ENCODE measurements around the gene PLA2G4F. TPM values are rescaled to one million over a fixed set of nuclear protein-coding genes. Genes with fewer than 3 reads are reported as not detected.
A peak's percentile ranks its signal among the peaks of the same experiment; 100 is the strongest.

Gene PLA2G4F
- total RNA-seq, 1 donor, result not detected

DNA sequence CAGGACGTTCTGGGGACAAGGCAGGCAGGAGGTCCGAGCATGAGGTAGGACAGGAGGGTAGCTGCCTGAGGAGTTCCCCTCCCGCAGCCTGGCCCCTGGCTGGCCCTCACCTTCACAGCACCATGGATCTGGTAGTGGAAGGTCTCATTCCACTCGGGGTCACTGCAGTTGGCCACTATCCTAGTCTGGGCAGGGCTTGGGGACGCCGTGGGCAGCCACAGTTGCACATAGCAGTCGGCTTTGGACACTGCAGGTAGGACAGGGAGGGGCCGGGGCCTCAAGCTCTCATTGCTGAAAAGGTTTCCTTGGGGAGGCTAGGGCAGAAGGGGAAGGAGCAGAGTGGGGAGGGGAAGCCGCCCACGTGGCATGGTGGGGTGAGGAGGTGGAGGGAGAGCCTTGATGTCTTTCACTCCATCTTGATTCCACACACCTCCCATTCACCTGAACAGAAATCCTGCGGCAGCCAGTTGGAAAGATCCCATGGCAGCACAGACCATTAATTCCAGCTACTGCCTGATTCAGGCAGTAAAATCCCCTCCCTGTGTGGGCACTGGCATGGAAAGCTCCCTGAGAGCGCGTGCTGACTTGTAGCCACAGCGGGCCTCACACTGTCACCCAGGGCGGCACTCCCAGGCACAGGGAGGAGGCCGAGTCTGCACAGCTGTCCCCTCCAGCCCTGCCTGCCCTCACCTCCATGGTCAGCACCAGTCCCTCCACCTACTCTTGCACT is 2.1 kb downstream of the PLA2G4F start:
- Histone ChIP-seq H3K27me3 (ENCODE audit: insufficient read depth, low read length) (no peaks in the 10 kb centered on the region), H3K36me3 (ENCODE audit: insufficient read depth, low read length) (peaks cover 9% of the 10 kb centered on the region), H2AFZ (ENCODE audit: low read length) (no peak overlapping the region), H4K20me1 (ENCODE audit: insufficient read depth, low read length) (no peaks in the 10 kb centered on the region), H3K27ac (ENCODE audit: low read depth, low read length) (no peak overlapping the region), H3K4me1 (ENCODE audit: insufficient read depth, low read length) (peaks cover 24% of the 10 kb centered on the region), H3K79me2 (ENCODE audit: insufficient read depth, low read length) (no peaks in the 10 kb centered on the region), H3K9me3 (ENCODE audit: low read depth, low read length) (no peaks in the 10 kb centered on the region), H3K4me2 (ENCODE audit: insufficient read depth, low read length) (no peak overlapping the region), H3K4me3 (ENCODE audit: insufficient read depth, low read length) (no peak overlapping the region)
- DNase-seq (ENCODE audit: insufficient read length, low spot score, missing footprints), result no peak
- TF ChIP-seq, protein P1, sequence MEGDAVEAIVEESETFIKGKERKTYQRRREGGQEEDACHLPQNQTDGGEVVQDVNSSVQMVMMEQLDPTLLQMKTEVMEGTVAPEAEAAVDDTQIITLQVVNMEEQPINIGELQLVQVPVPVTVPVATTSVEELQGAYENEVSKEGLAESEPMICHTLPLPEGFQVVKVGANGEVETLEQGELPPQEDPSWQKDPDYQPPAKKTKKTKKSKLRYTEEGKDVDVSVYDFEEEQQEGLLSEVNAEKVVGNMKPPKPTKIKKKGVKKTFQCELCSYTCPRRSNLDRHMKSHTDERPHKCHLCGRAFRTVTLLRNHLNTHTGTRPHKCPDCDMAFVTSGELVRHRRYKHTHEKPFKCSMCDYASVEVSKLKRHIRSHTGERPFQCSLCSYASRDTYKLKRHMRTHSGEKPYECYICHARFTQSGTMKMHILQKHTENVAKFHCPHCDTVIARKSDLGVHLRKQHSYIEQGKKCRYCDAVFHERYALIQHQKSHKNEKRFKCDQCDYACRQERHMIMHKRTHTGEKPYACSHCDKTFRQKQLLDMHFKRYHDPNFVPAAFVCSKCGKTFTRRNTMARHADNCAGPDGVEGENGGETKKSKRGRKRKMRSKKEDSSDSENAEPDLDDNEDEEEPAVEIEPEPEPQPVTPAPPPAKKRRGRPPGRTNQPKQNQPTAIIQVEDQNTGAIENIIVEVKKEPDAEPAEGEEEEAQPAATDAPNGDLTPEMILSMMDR (IDR thresholded peaks at IDR 0.05; ENCODE audit: extremely low read depth, low read depth, low read length), result no peak

DNA sequence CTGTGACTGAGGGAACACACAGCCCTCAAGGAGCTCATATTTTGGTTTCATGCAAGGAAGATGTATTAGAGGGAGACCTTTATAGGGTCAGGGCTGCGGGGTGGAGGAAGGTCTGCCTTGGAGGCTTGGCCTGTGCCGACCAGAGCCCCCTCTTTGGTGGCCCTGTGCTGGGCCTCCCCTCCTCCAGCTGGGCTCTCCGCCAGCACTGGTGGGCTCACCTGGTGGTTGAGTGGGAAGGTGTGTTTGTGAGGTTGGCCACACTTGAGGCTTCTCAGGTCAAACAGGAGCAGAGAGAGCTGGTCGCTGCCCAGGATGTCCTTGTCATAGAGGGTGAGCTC is 2.6 kb downstream of the PLA2G4F start:
- Histone ChIP-seq H2AFZ (ENCODE audit: low read length) (no peak overlapping the region), H3K36me3 (ENCODE audit: insufficient read depth, low read length) (peaks cover 4% of the 10 kb centered on the region), H3K9me3 (ENCODE audit: low read depth, low read length) (no peaks in the 10 kb centered on the region), H4K20me1 (ENCODE audit: insufficient read depth, low read length) (no peaks in the 10 kb centered on the region), H3K4me3 (ENCODE audit: insufficient read depth, low read length) (no peak overlapping the region), H3K27me3 (ENCODE audit: insufficient read depth, low read length) (no peaks in the 10 kb centered on the region), H3K27ac (ENCODE audit: low read depth, low read length) (no peak overlapping the region), H3K4me1 (ENCODE audit: insufficient read depth, low read length) (peaks cover 24% of the 10 kb centered on the region), H3K79me2 (ENCODE audit: insufficient read depth, low read length) (no peaks in the 10 kb centered on the region), H3K4me2 (ENCODE audit: insufficient read depth, low read length) (no peak overlapping the region)
- TF ChIP-seq, protein P1 (IDR thresholded peaks at IDR 0.05; ENCODE audit: extremely low read depth, low read depth, low read length), result no peak
- DNase-seq (ENCODE audit: insufficient read length, low spot score, missing footprints), result no peak

DNA sequence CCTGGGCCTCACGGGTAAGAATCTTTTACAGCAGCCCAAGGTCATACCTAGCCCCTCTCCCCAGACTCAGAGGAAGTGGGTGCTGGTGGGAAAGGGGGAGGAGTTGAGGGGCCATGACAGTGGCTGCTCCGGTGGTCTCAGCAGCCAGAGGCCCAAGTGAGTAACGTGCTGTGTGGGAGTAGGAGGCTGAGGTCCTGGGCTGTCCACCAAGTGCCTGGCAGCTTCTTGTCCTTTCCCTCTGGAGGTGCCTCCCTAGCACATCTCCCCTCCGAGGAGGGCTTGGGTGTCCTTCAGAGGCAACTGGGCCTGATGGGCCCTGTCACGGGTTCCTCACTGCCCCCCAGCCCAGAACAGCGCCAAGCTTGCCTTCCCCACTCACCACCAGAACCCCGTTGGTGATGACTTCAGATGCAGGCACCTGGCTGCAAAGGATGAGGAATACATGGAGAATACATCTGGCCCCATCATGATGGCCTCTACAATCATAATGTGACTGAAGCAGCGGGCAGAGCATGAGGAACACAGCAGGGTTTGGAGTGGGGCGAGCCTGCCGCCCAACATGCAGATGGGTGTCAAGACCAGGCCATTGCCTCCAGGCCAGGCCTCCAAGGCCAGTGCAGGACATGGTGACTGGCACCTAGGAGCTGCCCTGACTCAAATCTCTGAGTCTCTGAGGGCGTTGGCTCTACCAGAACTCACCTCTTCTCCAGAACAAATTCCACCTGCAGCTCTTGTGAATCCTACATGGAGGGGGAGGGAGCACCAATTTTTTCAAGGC is 3.3 kb downstream of the PLA2G4F start:
- Histone ChIP-seq H3K4me1 (ENCODE audit: insufficient read depth, low read length) (peaks cover 17% of the 10 kb centered on the region), H3K9me3 (ENCODE audit: low read depth, low read length) (no peaks in the 10 kb centered on the region), H3K79me2 (ENCODE audit: insufficient read depth, low read length) (no peaks in the 10 kb centered on the region), H3K27ac (ENCODE audit: low read depth, low read length) (no peak overlapping the region), H3K4me3 (ENCODE audit: insufficient read depth, low read length) (no peak overlapping the region), H3K27me3 (ENCODE audit: insufficient read depth, low read length) (no peaks in the 10 kb centered on the region), H4K20me1 (ENCODE audit: insufficient read depth, low read length) (no peaks in the 10 kb centered on the region), H2AFZ (ENCODE audit: low read length) (no peak overlapping the region), H3K36me3 (ENCODE audit: insufficient read depth, low read length) (no peaks in the 10 kb centered on the region), H3K4me2 (ENCODE audit: insufficient read depth, low read length) (no peak overlapping the region)
- TF ChIP-seq, protein P1 (IDR thresholded peaks at IDR 0.05; ENCODE audit: extremely low read depth, low read depth, low read length), result no peak
- DNase-seq (ENCODE audit: insufficient read length, low spot score, missing footprints), result peak; percentile 71

DNA sequence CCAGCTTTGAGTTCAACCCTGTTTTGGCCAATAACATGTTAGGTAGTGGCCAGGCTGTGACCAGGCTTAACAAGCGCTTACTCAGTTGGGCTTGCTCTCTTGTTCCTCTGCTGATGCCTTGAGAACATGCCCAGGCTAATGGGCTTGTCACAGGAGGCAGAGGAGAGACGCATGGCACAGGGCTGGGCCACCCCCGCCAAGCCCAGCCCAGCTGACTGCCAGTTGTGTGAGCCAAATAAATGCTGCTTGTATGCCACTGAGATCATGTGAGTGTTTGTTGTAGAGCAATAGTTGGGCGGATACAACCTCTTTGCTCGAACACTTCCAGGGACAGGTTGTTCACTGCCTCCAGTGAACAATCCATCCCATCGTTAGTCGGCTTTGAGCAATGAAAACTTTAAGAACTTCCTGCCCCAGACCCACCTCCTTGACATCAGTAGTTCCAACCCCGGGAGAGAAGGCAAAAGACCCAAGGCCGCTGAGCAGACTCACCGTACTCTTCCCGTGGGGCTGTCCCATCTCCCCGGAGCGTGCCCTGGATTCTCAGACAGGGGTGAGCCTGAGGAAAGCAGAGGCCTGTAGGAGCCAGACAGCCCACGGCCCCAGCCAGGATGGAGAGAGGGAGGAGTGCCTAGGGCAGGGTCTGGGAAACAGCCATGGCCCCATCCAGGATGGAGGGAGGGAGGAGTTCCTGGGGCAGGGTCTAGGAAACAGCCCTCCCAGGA is 4.1 kb downstream of the PLA2G4F start:
- Histone ChIP-seq H2AFZ (ENCODE audit: low read length) (no peak overlapping the region), H3K36me3 (ENCODE audit: insufficient read depth, low read length) (no peaks in the 10 kb centered on the region), H4K20me1 (ENCODE audit: insufficient read depth, low read length) (no peaks in the 10 kb centered on the region), H3K27ac (ENCODE audit: low read depth, low read length) (no peak overlapping the region), H3K4me1 (ENCODE audit: insufficient read depth, low read length) (peaks cover 14% of the 10 kb centered on the region), H3K9me3 (ENCODE audit: low read depth, low read length) (no peaks in the 10 kb centered on the region), H3K4me3 (ENCODE audit: insufficient read depth, low read length) (no peak overlapping the region), H3K79me2 (ENCODE audit: insufficient read depth, low read length) (no peaks in the 10 kb centered on the region), H3K4me2 (ENCODE audit: insufficient read depth, low read length) (no peak overlapping the region), H3K27me3 (ENCODE audit: insufficient read depth, low read length) (no peaks in the 10 kb centered on the region)
- DNase-seq (ENCODE audit: insufficient read length, low spot score, missing footprints), result peak; percentile 78
- TF ChIP-seq, protein P1 (IDR thresholded peaks at IDR 0.05; ENCODE audit: extremely low read depth, low read depth, low read length), result no peak
